ENCODE results near the gene CPA2.
A peak's percentile ranks its signal among the peaks of the same experiment; 100 is the strongest.
"Not testable (repeated sequence)": the region's sequence is repeated elsewhere in the genome, so short reads cannot be mapped to it uniquely, and the experiment has no call there.

CPA2 gene

GRCh38 chr7:130240240-130240639, 26.4 kb upstream of the CPA2 start:
- DNase-seq (ENCODE audit: low spot score): no peak
- TF ChIP-seq CTCF (IDR thresholded peaks at IDR 0.05; ENCODE audit: extremely low read depth, insufficient read depth, missing control alignments): no peak
- in situ Hi-C loops (cut with MboI; ENCODE audit: low pct_unique_long_range_greater_than_20kb, low sequenced_read_pairs, unreplicated experiment): no loop called here

- TF ChIP-seq CTCF (IDR thresholded peaks at IDR 0.05; ENCODE audit: extremely low read depth, insufficient read depth, missing control alignments): peak; percentile 92
- in situ Hi-C loops (cut with MboI; ENCODE audit: low pct_unique_long_range_greater_than_20kb, low sequenced_read_pairs, unreplicated experiment): no loop called here
- peak; percentile 47 for DNase-seq (ENCODE audit: low spot score)
These were observed 24.3 kb upstream of the CPA2 start for GRCh38 chr7:130242198-130243014.

GRCh38 chr7:130243486-130243885, 23.2 kb upstream of the CPA2 start:
- in situ Hi-C loops (cut with MboI; ENCODE audit: low pct_unique_long_range_greater_than_20kb, low sequenced_read_pairs, unreplicated experiment); DNase-seq (ENCODE audit: low spot score): not testable (repeated sequence)

GRCh38 chr7:130246491-130246890, 20.2 kb upstream of the CPA2 start:
- DNase-seq (ENCODE audit: low spot score); in situ Hi-C loops (cut with MboI; ENCODE audit: low pct_unique_long_range_greater_than_20kb, low sequenced_read_pairs, unreplicated experiment): not testable (repeated sequence)

- in situ Hi-C loops (cut with MboI; ENCODE audit: low pct_unique_long_range_greater_than_20kb, low sequenced_read_pairs, unreplicated experiment); DNase-seq (ENCODE audit: low spot score): not testable (repeated sequence)
These were observed 17.8 kb upstream of the CPA2 start for GRCh38 chr7:130248842-130249241.

- DNase-seq (ENCODE audit: low spot score); in situ Hi-C loops (cut with MboI; ENCODE audit: low pct_unique_long_range_greater_than_20kb, low sequenced_read_pairs, unreplicated experiment): not testable (repeated sequence)
These were observed 17.0 kb upstream of the CPA2 start for GRCh38 chr7:130249626-130250025.

GRCh38 chr7:130254555-130254954, 12.1 kb upstream of the CPA2 start:
- TF ChIP-seq CTCF (IDR thresholded peaks at IDR 0.05; ENCODE audit: extremely low read depth, insufficient read depth, missing control alignments): no peak
- in situ Hi-C loops (cut with MboI; ENCODE audit: low pct_unique_long_range_greater_than_20kb, low sequenced_read_pairs, unreplicated experiment): no loop called here
- DNase-seq (ENCODE audit: low spot score): no peak

GRCh38 chr7:130256704-130257103, 10.0 kb upstream of the CPA2 start:
- no peak for TF ChIP-seq CTCF (IDR thresholded peaks at IDR 0.05; ENCODE audit: extremely low read depth, insufficient read depth, missing control alignments)
- DNase-seq (ENCODE audit: low spot score): no peak
- in situ Hi-C loops (cut with MboI; ENCODE audit: low pct_unique_long_range_greater_than_20kb, low sequenced_read_pairs, unreplicated experiment): no loop called here

- no peak for TF ChIP-seq CTCF (IDR thresholded peaks at IDR 0.05; ENCODE audit: extremely low read depth, insufficient read depth, missing control alignments)
- in situ Hi-C loops (cut with MboI; ENCODE audit: low pct_unique_long_range_greater_than_20kb, low sequenced_read_pairs, unreplicated experiment): no loop called here
- no peak for DNase-seq (ENCODE audit: low spot score)
These were observed 8.1 kb upstream of the CPA2 start for GRCh38 chr7:130258494-130259078.

All from GM13977 (cell line).